ENCODE results near the gene EREG.

The EREG gene

GRCh38 chr4:74374561-74375327 lies 9.8 kb downstream of the EREG start:
- Histone ChIP-seq H3K27me3 (ENCODE audit: low read depth, low read length) (no peaks in the 10 kb centered on the region), H3K36me3 (ENCODE audit: control insufficient read depth in 1 of 2, insufficient read depth in 2 of 2, low read length in 2 of 2) (no peaks in the 10 kb centered on the region), H3K9me3 (ENCODE audit: control insufficient read depth in 1 of 2, low read length in 2 of 2) (no peaks in the 10 kb centered on the region), H3K27ac (ENCODE audit: low read length) (no peak overlapping the region), H3K4me3 (ENCODE audit: low read depth in 1 of 2, low read length in 2 of 2) (no peak overlapping the region), H3K4me1 (ENCODE audit: control insufficient read depth in 1 of 2, insufficient read depth in 2 of 2, low read length in 2 of 2) (peaks cover 0 to 6% of the 10 kb centered on the region in 2 donors)

GRCh38 chr4:74375824-74376426 lies 11.0 kb downstream of the EREG start:
- Histone ChIP-seq H3K27ac (ENCODE audit: low read length) (no peak overlapping the region), H3K27me3 (ENCODE audit: low read depth, low read length) (no peaks in the 10 kb centered on the region), H3K4me1 (ENCODE audit: control insufficient read depth in 1 of 2, insufficient read depth in 2 of 2, low read length in 2 of 2) (peaks cover 0 to 6% of the 10 kb centered on the region in 2 donors), H3K4me3 (ENCODE audit: low read depth in 1 of 2, low read length in 2 of 2) (no peak overlapping the region), H3K36me3 (ENCODE audit: control insufficient read depth in 1 of 2, insufficient read depth in 2 of 2, low read length in 2 of 2) (no peaks in the 10 kb centered on the region), H3K9me3 (ENCODE audit: control insufficient read depth in 1 of 2, low read length in 2 of 2) (no peaks in the 10 kb centered on the region)

- no peak overlapping the region for H3K27ac ChIP-seq (ENCODE audit: low read length)
- no peaks in the 10 kb centered on the region for H3K36me3 ChIP-seq (ENCODE audit: control insufficient read depth in 1 of 2, insufficient read depth in 2 of 2, low read length in 2 of 2)
- no peak overlapping the region for H3K4me3 ChIP-seq (ENCODE audit: low read depth in 1 of 2, low read length in 2 of 2)
- no peaks in the 10 kb centered on the region for H3K27me3 ChIP-seq (ENCODE audit: low read depth, low read length)
- peaks cover 0 to 6% of the 10 kb centered on the region in 2 donors for H3K4me1 ChIP-seq (ENCODE audit: control insufficient read depth in 1 of 2, insufficient read depth in 2 of 2, low read length in 2 of 2)
- H3K9me3 ChIP-seq (ENCODE audit: control insufficient read depth in 1 of 2, low read length in 2 of 2) = no peaks in the 10 kb centered on the region
Observed at GRCh38 chr4:74376888-74377483, 12.0 kb downstream of the EREG start.

- Histone ChIP-seq H3K9me3 (ENCODE audit: control insufficient read depth in 1 of 2, low read length in 2 of 2) (no peaks in the 10 kb centered on the region), H3K27me3 (ENCODE audit: low read depth, low read length) (no peaks in the 10 kb centered on the region), H3K36me3 (ENCODE audit: control insufficient read depth in 1 of 2, insufficient read depth in 2 of 2, low read length in 2 of 2) (no peaks in the 10 kb centered on the region)
Observed at GRCh38 chr4:74377714-74378113, 12.8 kb downstream of the EREG start.

GRCh38 chr4:74378573-74378972 lies 13.6 kb downstream of the EREG start:
- Histone ChIP-seq H3K4me1 (ENCODE audit: control insufficient read depth in 1 of 2, insufficient read depth in 2 of 2, low read length in 2 of 2) (peaks cover 0 to 6% of the 10 kb centered on the region in 2 donors), H3K9me3 (ENCODE audit: control insufficient read depth in 1 of 2, low read length in 2 of 2) (no peaks in the 10 kb centered on the region), H3K27me3 (ENCODE audit: low read depth, low read length) (no peaks in the 10 kb centered on the region), H3K36me3 (ENCODE audit: control insufficient read depth in 1 of 2, insufficient read depth in 2 of 2, low read length in 2 of 2) (no peaks in the 10 kb centered on the region), H3K4me3 (ENCODE audit: low read depth in 1 of 2, low read length in 2 of 2) (no peak overlapping the region), H3K27ac (ENCODE audit: low read length) (no peak overlapping the region)

More at GRCh38 chr4:74377714-74378113, 12.8 kb downstream of the EREG start:
- no peak overlapping the region for H3K4me3 ChIP-seq (ENCODE audit: low read depth in 1 of 2, low read length in 2 of 2)
- peaks cover 0 to 6% of the 10 kb centered on the region in 2 donors for H3K4me1 ChIP-seq (ENCODE audit: control insufficient read depth in 1 of 2, insufficient read depth in 2 of 2, low read length in 2 of 2)
- H3K27ac ChIP-seq (ENCODE audit: low read length) = no peak overlapping the region

- H3K4me1 ChIP-seq (ENCODE audit: control insufficient read depth in 1 of 2, insufficient read depth in 2 of 2, low read length in 2 of 2) = peaks cover 0 to 6% of the 10 kb centered on the region in 2 donors
- no peaks in the 10 kb centered on the region for H3K9me3 ChIP-seq (ENCODE audit: control insufficient read depth in 1 of 2, low read length in 2 of 2)
- H3K4me3 ChIP-seq (ENCODE audit: low read depth in 1 of 2, low read length in 2 of 2) = no peak overlapping the region
- H3K27ac ChIP-seq (ENCODE audit: low read length) = no peak overlapping the region
- no peaks in the 10 kb centered on the region for H3K36me3 ChIP-seq (ENCODE audit: control insufficient read depth in 1 of 2, insufficient read depth in 2 of 2, low read length in 2 of 2)
- H3K27me3 ChIP-seq (ENCODE audit: low read depth, low read length) = no peaks in the 10 kb centered on the region
Observed at GRCh38 chr4:74379912-74380311, 15.0 kb downstream of the EREG start.

GRCh38 chr4:74385386-74385785 lies 20.4 kb downstream of the EREG start:
- Histone ChIP-seq H3K4me3 (ENCODE audit: low read depth in 1 of 2, low read length in 2 of 2) (no peak overlapping the region), H3K4me1 (ENCODE audit: control insufficient read depth in 1 of 2, insufficient read depth in 2 of 2, low read length in 2 of 2) (no peaks in the 10 kb centered on the region), H3K27ac (ENCODE audit: low read length) (no peak overlapping the region), H3K9me3 (ENCODE audit: control insufficient read depth in 1 of 2, low read length in 2 of 2) (no peaks in the 10 kb centered on the region), H3K27me3 (ENCODE audit: low read depth, low read length) (no peaks in the 10 kb centered on the region), H3K36me3 (ENCODE audit: control insufficient read depth in 1 of 2, insufficient read depth in 2 of 2, low read length in 2 of 2) (no peaks in the 10 kb centered on the region)

GRCh38 chr4:74386159-74386558 lies 21.2 kb downstream of the EREG start:
- no peaks in the 10 kb centered on the region for H3K4me1 ChIP-seq (ENCODE audit: control insufficient read depth in 1 of 2, insufficient read depth in 2 of 2, low read length in 2 of 2)
- H3K9me3 ChIP-seq (ENCODE audit: control insufficient read depth in 1 of 2, low read length in 2 of 2) = no peaks in the 10 kb centered on the region
- H3K4me3 ChIP-seq (ENCODE audit: low read depth in 1 of 2, low read length in 2 of 2) = no peak overlapping the region
- no peaks in the 10 kb centered on the region for H3K36me3 ChIP-seq (ENCODE audit: control insufficient read depth in 1 of 2, insufficient read depth in 2 of 2, low read length in 2 of 2)
- no peaks in the 10 kb centered on the region for H3K27me3 ChIP-seq (ENCODE audit: low read depth, low read length)
- no peak overlapping the region for H3K27ac ChIP-seq (ENCODE audit: low read length)

GRCh38 chr4:74387790-74388189 lies 22.8 kb downstream of the EREG start:
- no peaks in the 10 kb centered on the region for H3K36me3 ChIP-seq (ENCODE audit: control insufficient read depth in 1 of 2, insufficient read depth in 2 of 2, low read length in 2 of 2)
- no peaks in the 10 kb centered on the region for H3K4me1 ChIP-seq (ENCODE audit: control insufficient read depth in 1 of 2, insufficient read depth in 2 of 2, low read length in 2 of 2)
- no peak overlapping the region for H3K4me3 ChIP-seq (ENCODE audit: low read depth in 1 of 2, low read length in 2 of 2)
- no peak overlapping the region for H3K27ac ChIP-seq (ENCODE audit: low read length)
- no peaks in the 10 kb centered on the region for H3K27me3 ChIP-seq (ENCODE audit: low read depth, low read length)
- no peaks in the 10 kb centered on the region for H3K9me3 ChIP-seq (ENCODE audit: control insufficient read depth in 1 of 2, low read length in 2 of 2)

GRCh38 chr4:74389494-74389893 lies 24.5 kb downstream of the EREG start:
- Histone ChIP-seq H3K27me3 (ENCODE audit: low read depth, low read length) (no peaks in the 10 kb centered on the region), H3K36me3 (ENCODE audit: control insufficient read depth in 1 of 2, insufficient read depth in 2 of 2, low read length in 2 of 2) (no peaks in the 10 kb centered on the region), H3K4me3 (ENCODE audit: low read depth in 1 of 2, low read length in 2 of 2) (no peak overlapping the region), H3K4me1 (ENCODE audit: control insufficient read depth in 1 of 2, insufficient read depth in 2 of 2, low read length in 2 of 2) (no peaks in the 10 kb centered on the region), H3K27ac (ENCODE audit: low read length) (no peak overlapping the region), H3K9me3 (ENCODE audit: control insufficient read depth in 1 of 2, low read length in 2 of 2) (no peaks in the 10 kb centered on the region)

- Histone ChIP-seq H3K4me3 (ENCODE audit: low read depth in 1 of 2, low read length in 2 of 2) (no peak overlapping the region), H3K36me3 (ENCODE audit: control insufficient read depth in 1 of 2, insufficient read depth in 2 of 2, low read length in 2 of 2) (no peaks in the 10 kb centered on the region), H3K27me3 (ENCODE audit: low read depth, low read length) (no peaks in the 10 kb centered on the region), H3K27ac (ENCODE audit: low read length) (no peak overlapping the region), H3K9me3 (ENCODE audit: control insufficient read depth in 1 of 2, low read length in 2 of 2) (no peaks in the 10 kb centered on the region), H3K4me1 (ENCODE audit: control insufficient read depth in 1 of 2, insufficient read depth in 2 of 2, low read length in 2 of 2) (no peaks in the 10 kb centered on the region)
Observed at GRCh38 chr4:74390677-74391076, 25.7 kb downstream of the EREG start.
